Measurements from ENCODE around the gene KLK2. TPM values are rescaled to one million over a fixed set of nuclear protein-coding genes. Genes with fewer than 3 reads are reported as not detected.
A peak's percentile ranks its signal among the peaks of the same experiment; 100 is the strongest.

The KLK2 gene
- total RNA-seq, 1 donor from 2014 or later, result not detected

- Mint-ChIP-seq H3K27me3 (ENCODE audit: low read depth) (peaks cover 45% of the 10 kb centered on the region), H3K9me3 (ENCODE audit: low read depth) (no peaks in the 10 kb centered on the region), H3K4me3 (ENCODE audit: unreplicated experiment) (no peak overlapping the region), H3K27ac (ENCODE audit: unreplicated experiment) (no peak overlapping the region), H3K36me3 (ENCODE audit: low read depth) (no peaks in the 10 kb centered on the region), H3K4me1 (ENCODE audit: low read depth) (peaks cover 4% of the 10 kb centered on the region)
- no peak for TF ChIP-seq CTCF (IDR thresholded peaks at IDR 0.05)
- DNase-seq (ENCODE audit: low spot score), result no peak
Observed at GRCh38 chr19:50912727-50913716, 39.8 kb downstream of the KLK2 start.

DNA sequence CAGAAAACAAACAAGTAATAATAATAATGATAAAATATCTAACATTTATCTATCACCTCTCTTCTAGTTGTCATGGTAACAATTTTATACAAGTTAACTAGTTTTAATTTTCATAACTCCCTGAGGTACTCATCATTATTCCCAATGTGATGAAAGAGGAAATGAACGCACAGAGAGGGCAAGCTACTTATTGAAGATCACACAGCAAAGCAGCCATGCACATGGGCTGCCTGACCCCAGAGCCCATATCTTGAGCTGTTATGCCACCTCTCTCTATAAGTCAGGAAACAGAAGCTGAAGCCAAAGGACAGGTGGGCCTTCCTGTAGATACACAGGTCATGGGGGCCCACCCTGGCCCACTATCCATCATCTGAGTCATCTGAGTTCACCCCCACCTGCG lies 42.8 kb downstream of the KLK2 start:
- Mint-ChIP-seq H3K27ac (ENCODE audit: unreplicated experiment) (no peak overlapping the region), H3K36me3 (ENCODE audit: low read depth) (no peaks in the 10 kb centered on the region)

GRCh38 chr19:50921426-50922316 lies 48.4 kb downstream of the KLK2 start:
- Mint-ChIP-seq H3K27ac (ENCODE audit: unreplicated experiment) (no peak overlapping the region), H3K27me3 (ENCODE audit: low read depth) (peaks cover 37% of the 10 kb centered on the region), H3K4me3 (ENCODE audit: unreplicated experiment) (no peak overlapping the region), H3K36me3 (ENCODE audit: low read depth) (no peaks in the 10 kb centered on the region), H3K9me3 (ENCODE audit: low read depth) (no peaks in the 10 kb centered on the region), H3K4me1 (ENCODE audit: low read depth) (no peaks in the 10 kb centered on the region)
- DNase-seq (ENCODE audit: low spot score), result no peak
- no peak for TF ChIP-seq CTCF (IDR thresholded peaks at IDR 0.05)

More for the DNA sequence above, 42.8 kb downstream of the KLK2 start:
- Mint-ChIP-seq H3K9me3 (ENCODE audit: low read depth) (no peaks in the 10 kb centered on the region), H3K27me3 (ENCODE audit: low read depth) (peaks cover 38% of the 10 kb centered on the region), H3K4me3 (ENCODE audit: unreplicated experiment) (no peak overlapping the region), H3K4me1 (ENCODE audit: low read depth) (no peaks in the 10 kb centered on the region)
- no peak for DNase-seq (ENCODE audit: low spot score)
- TF ChIP-seq CTCF (IDR thresholded peaks at IDR 0.05), result no peak

GRCh38 chr19:50922317-50922853 lies 49.1 kb downstream of the KLK2 start:
- H3K27me3 Mint-ChIP-seq (ENCODE audit: low read depth), result peaks cover 35% of the 10 kb centered on the region
- H3K4me1 Mint-ChIP-seq (ENCODE audit: low read depth), result no peaks in the 10 kb centered on the region
- DNase-seq (ENCODE audit: low spot score), result no peak
- H3K27ac Mint-ChIP-seq (ENCODE audit: unreplicated experiment), result no peak overlapping the region
- no peaks in the 10 kb centered on the region for H3K9me3 Mint-ChIP-seq (ENCODE audit: low read depth)
- peak; percentile 90 for TF ChIP-seq CTCF (IDR thresholded peaks at IDR 0.05)
- no peak overlapping the region for H3K4me3 Mint-ChIP-seq (ENCODE audit: unreplicated experiment)
- no peaks in the 10 kb centered on the region for H3K36me3 Mint-ChIP-seq (ENCODE audit: low read depth)

- Mint-ChIP-seq H3K4me3 (ENCODE audit: unreplicated experiment) (no peak overlapping the region), H3K27me3 (ENCODE audit: low read depth) (peaks cover 31% of the 10 kb centered on the region), H3K9me3 (ENCODE audit: low read depth) (no peaks in the 10 kb centered on the region), H3K36me3 (ENCODE audit: low read depth) (no peaks in the 10 kb centered on the region), H3K27ac (ENCODE audit: unreplicated experiment) (no peak overlapping the region), H3K4me1 (ENCODE audit: low read depth) (no peaks in the 10 kb centered on the region)
- no peak for TF ChIP-seq CTCF (IDR thresholded peaks at IDR 0.05)
- DNase-seq (ENCODE audit: low spot score), result no peak
Observed at GRCh38 chr19:50924586-50924985, 51.3 kb downstream of the KLK2 start.

All from chondrocyte (in vitro differentiated cells).